ENCODE data around the gene SMIM10L2A. TPM values are rescaled to one million over a fixed set of nuclear protein-coding genes. Genes with fewer than 3 reads are reported as not detected.
"Not testable (repeated sequence)": the region's sequence is repeated elsewhere in the genome, so short reads cannot be mapped to it uniquely, and the experiment has no call there.

SMIM10L2A gene
- total RNA-seq, 2 donors from 2014 or later: 0.27 to 0.35 TPM

GRCh38 chrX:135449637-135450550 is 28.1 kb downstream of the SMIM10L2A start:
- Histone ChIP-seq H3K4me3 (no peak overlapping the region), H3K4me1 (no peaks in the 10 kb centered on the region), H3K27ac (no peak overlapping the region), H3K36me3 (no peaks in the 10 kb centered on the region), H3K9ac (ENCODE audit: low read depth in 2 of 2, low read length in 2 of 2) (no peak overlapping the region), H3K9me3 (no peaks in the 10 kb centered on the region), H3K27me3 (no peaks in the 10 kb centered on the region)
- no peak for TF ChIP-seq CTCF (IDR thresholded peaks at IDR 0.05)
- intact Hi-C loops (cut with DNase I): no loop called here
- no peak for DNase-seq

- intact Hi-C loops (cut with DNase I): no loop called here
- Histone ChIP-seq H3K27ac (no peak overlapping the region), H3K9ac (ENCODE audit: low read depth in 2 of 2, low read length in 2 of 2) (no peak overlapping the region), H3K36me3 (no peaks in the 10 kb centered on the region), H3K27me3 (no peaks in the 10 kb centered on the region), H3K9me3 (no peaks in the 10 kb centered on the region), H3K4me1 (no peaks in the 10 kb centered on the region), H3K4me3 (no peak overlapping the region)
- TF ChIP-seq CTCF (IDR thresholded peaks at IDR 0.05): no peak
- no peak for DNase-seq
These were observed 31.6 kb downstream of the SMIM10L2A start for GRCh38 chrX:135453381-135453780.

GRCh38 chrX:135454816-135455215 is 33.1 kb downstream of the SMIM10L2A start:
- no peak for TF ChIP-seq CTCF (IDR thresholded peaks at IDR 0.05)
- H3K36me3 ChIP-seq: no peaks in the 10 kb centered on the region
- no peak for DNase-seq
- no peaks in the 10 kb centered on the region for H3K9me3 ChIP-seq
- no peak overlapping the region for H3K27ac ChIP-seq
- intact Hi-C loops (cut with DNase I): no loop called here
- no peak overlapping the region for H3K4me3 ChIP-seq
- H3K9ac ChIP-seq (ENCODE audit: low read depth in 2 of 2, low read length in 2 of 2): no peak overlapping the region
- no peaks in the 10 kb centered on the region for H3K4me1 ChIP-seq
- H3K27me3 ChIP-seq: no peaks in the 10 kb centered on the region

- intact Hi-C loops (cut with DNase I); H3K4me3 ChIP-seq; H3K9ac ChIP-seq (ENCODE audit: low read depth in 2 of 2, low read length in 2 of 2): not testable (repeated sequence)
These were observed 40.0 kb downstream of the SMIM10L2A start for GRCh38 chrX:135461756-135462155.

GRCh38 chrX:135463937-135464336 is 42.2 kb downstream of the SMIM10L2A start:
- Histone ChIP-seq H3K27ac (no peak overlapping the region), H3K4me1 (no peaks in the 10 kb centered on the region), H3K4me3 (no peak overlapping the region), H3K9ac (ENCODE audit: low read depth in 2 of 2, low read length in 2 of 2) (no peak overlapping the region), H3K36me3 (no peaks in the 10 kb centered on the region), H3K9me3 (no peaks in the 10 kb centered on the region), H3K27me3 (no peaks in the 10 kb centered on the region)
- TF ChIP-seq CTCF (IDR thresholded peaks at IDR 0.05): peak; percentile 16
- intact Hi-C loops (cut with DNase I): no loop called here
- DNase-seq: no peak

More at GRCh38 chrX:135461756-135462155, 40.0 kb downstream of the SMIM10L2A start:
- not testable (repeated sequence) for H3K27ac ChIP-seq, H3K36me3 ChIP-seq, H3K4me1 ChIP-seq, DNase-seq, H3K9me3 ChIP-seq, H3K27me3 ChIP-seq

- TF ChIP-seq CTCF (IDR thresholded peaks at IDR 0.05): no peak
- Histone ChIP-seq H3K9me3 (no peaks in the 10 kb centered on the region), H3K9ac (ENCODE audit: low read depth in 2 of 2, low read length in 2 of 2) (no peak overlapping the region), H3K36me3 (no peaks in the 10 kb centered on the region), H3K4me3 (no peak overlapping the region), H3K27ac (no peak overlapping the region), H3K4me1 (no peaks in the 10 kb centered on the region), H3K27me3 (no peaks in the 10 kb centered on the region)
- no peak for DNase-seq
- intact Hi-C loops (cut with DNase I): no loop called here
These were observed 54.6 kb downstream of the SMIM10L2A start for GRCh38 chrX:135476378-135476777.

Data from colonic mucosa (tissue), 4 donors.